ENCODE measurements around the gene KIAA1671.

DNA sequence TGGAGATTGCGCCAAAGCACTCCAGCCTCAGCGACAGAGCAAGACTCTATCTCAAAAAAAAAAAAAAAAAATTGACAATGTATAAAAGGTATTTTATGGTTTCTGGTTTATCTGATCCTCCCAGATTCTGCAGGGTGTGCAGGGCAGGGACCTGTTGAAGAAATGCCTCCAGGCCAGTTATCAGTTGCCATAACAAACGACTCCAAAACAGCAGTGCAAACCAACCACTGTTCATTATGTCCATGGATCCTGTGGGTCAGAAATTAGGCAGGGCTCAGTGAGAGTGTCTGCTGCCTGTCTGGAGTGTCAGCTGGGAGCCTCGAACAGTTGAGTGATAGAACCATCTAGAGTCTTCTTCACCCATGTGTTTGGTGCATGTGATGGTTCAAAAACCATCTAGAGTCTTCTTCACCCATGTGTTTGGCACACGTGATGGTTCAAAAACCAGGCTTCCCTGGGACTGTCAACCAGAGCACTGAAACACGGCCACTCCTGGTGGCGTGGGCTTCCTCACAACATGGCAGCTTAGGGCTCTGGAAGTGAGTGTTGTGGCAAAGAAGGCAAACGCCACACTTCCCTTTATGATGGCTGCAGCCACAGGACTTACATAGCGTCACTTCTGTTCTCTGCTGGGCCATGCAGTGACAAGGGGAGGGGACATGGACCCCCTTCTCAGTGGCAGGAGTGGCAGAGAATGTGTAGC lies 132.0 kb downstream of the KIAA1671 start:
- TF ChIP-seq TAF1 (conservative IDR thresholded peaks at IDR 0.05) (no peak), CTCF (IDR thresholded peaks at IDR 0.05; ENCODE audit: low read depth, low read length, missing input control) (no peak), ZBTB33 (IDR thresholded peaks at IDR 0.05) (no peak), RAD21 (IDR thresholded peaks at IDR 0.05) (no peak), ATF3 (IDR thresholded peaks at IDR 0.05) (no peak), EGR1 (IDR thresholded peaks at IDR 0.05; ENCODE audit: low read depth in 2 of 2) (no peak), YY1 (IDR thresholded peaks at IDR 0.05) (no peak), GABPA (IDR thresholded peaks at IDR 0.05 in 1 of 2, conservative IDR thresholded peaks at IDR 0.05 in 1 of 2) (no peak), HNF4A (conservative IDR thresholded peaks at IDR 0.05) (no peak), SP1 (IDR thresholded peaks at IDR 0.05) (no peak), MAX (IDR thresholded peaks at IDR 0.05) (no peak), JUND (IDR thresholded peaks at IDR 0.05) (no peak)
- TF ChIP-seq, protein P1, sequence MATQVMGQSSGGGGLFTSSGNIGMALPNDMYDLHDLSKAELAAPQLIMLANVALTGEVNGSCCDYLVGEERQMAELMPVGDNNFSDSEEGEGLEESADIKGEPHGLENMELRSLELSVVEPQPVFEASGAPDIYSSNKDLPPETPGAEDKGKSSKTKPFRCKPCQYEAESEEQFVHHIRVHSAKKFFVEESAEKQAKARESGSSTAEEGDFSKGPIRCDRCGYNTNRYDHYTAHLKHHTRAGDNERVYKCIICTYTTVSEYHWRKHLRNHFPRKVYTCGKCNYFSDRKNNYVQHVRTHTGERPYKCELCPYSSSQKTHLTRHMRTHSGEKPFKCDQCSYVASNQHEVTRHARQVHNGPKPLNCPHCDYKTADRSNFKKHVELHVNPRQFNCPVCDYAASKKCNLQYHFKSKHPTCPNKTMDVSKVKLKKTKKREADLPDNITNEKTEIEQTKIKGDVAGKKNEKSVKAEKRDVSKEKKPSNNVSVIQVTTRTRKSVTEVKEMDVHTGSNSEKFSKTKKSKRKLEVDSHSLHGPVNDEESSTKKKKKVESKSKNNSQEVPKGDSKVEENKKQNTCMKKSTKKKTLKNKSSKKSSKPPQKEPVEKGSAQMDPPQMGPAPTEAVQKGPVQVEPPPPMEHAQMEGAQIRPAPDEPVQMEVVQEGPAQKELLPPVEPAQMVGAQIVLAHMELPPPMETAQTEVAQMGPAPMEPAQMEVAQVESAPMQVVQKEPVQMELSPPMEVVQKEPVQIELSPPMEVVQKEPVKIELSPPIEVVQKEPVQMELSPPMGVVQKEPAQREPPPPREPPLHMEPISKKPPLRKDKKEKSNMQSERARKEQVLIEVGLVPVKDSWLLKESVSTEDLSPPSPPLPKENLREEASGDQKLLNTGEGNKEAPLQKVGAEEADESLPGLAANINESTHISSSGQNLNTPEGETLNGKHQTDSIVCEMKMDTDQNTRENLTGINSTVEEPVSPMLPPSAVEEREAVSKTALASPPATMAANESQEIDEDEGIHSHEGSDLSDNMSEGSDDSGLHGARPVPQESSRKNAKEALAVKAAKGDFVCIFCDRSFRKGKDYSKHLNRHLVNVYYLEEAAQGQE (IDR thresholded peaks at IDR 0.05) = no peak

Measured in liver (tissue), 3 donors.